IPS-18c (cell line): ENCODE data around the gene EPAS1.
A peak's percentile ranks its signal among the peaks of the same experiment; 100 is the strongest.

ENCODE experiments used
- H3K4me3 ChIP-seq: 2 replicates; pipeline ENCODE4 v1.7.0; 2013; ENCODE audit warnings: low read depth, mild to moderate bottlenecking, low read length, moderate library complexity; ENCODE audit not compliant: insufficient read depth
- H3K9me3 ChIP-seq: one replicate; pipeline ENCODE4 v1.6.1; 2013; ENCODE audit warnings: mild to moderate bottlenecking, low read length, moderate library complexity; ENCODE audit not compliant: control insufficient read depth, insufficient read depth

Gene EPAS1

GRCh38 chr2:46296840-46297545 lies at the start of gene EPAS1:
Gene EPAS1 (plus strand): TSS chr2:46297407. CDS start chr2:46297912, 505 bp downstream.
- Histone ChIP-seq H3K9me3 (no peaks in the 10 kb centered on the region), H3K4me3 (peak within 1 kb of the TSS; percentile 60)

- Histone ChIP-seq H3K9me3 (no peaks in the 10 kb centered on the region), H3K4me3 (no peak overlapping the region)
These were observed 49.0 kb upstream of the EPAS1 start for GRCh38 chr2:46248171-46248570.

DNA sequence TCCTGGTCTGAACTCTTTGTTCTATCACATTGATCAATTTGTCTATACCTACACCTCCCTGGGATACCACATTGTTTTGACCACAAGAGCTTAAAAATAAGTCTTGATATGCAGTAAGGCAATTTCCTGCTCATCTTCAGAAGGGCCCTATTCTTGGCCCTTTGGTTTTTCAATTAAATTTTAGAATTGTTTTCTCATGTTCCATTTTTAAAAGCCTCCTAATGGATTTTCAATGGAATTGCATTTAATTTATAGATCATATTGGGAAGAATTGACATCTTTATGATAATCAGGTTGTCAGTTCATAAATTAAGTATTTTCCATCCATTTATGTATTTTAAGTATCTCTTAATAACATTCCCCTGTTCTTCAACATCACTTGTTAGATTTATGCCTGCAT lies 47.6 kb upstream of the EPAS1 start:
- no peak overlapping the region for H3K4me3 ChIP-seq
- no peaks in the 10 kb centered on the region for H3K9me3 ChIP-seq

DNA sequence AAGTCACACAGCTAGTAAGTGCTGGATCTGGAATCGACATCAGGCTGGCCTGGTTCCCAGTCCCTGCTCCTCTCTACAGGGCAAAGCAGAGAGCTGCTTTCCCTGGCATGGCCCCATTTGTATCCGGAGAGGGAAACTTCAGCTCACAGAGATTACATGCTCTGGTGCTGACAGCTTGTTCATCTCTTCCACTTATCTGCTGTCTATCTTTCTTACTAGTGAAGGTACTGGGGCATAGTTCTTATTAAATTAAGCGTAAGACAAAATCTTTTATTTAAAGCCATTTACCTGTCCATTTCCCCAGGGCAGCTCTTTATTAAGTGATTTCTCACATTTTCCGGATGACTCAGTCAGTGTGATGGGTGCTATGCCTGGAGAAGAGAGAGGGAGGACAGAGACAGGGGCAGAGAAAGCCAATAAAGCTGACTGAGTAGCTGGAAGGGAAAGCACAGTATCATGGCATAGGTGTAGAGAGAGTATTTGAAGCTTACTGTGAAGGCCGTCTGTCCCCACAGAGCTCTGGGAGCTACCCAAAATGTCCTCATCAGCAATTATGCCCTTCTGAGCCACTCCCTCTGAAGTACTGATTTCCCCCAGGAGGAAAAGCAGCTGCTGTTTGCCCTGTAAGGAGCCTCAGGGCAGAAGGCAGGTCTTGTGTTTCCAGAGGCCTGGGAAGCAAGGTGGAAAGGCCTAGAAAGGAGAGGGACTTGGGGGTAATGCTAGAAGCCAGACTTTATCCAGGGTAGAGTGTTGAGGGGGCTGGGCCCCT lies 44.1 kb upstream of the EPAS1 start:
- H3K4me3 ChIP-seq = no peak overlapping the region
- H3K9me3 ChIP-seq = no peaks in the 10 kb centered on the region

GRCh38 chr2:46254474-46254873 lies 42.7 kb upstream of the EPAS1 start:
- Histone ChIP-seq H3K4me3 (no peak overlapping the region), H3K9me3 (no peaks in the 10 kb centered on the region)

DNA sequence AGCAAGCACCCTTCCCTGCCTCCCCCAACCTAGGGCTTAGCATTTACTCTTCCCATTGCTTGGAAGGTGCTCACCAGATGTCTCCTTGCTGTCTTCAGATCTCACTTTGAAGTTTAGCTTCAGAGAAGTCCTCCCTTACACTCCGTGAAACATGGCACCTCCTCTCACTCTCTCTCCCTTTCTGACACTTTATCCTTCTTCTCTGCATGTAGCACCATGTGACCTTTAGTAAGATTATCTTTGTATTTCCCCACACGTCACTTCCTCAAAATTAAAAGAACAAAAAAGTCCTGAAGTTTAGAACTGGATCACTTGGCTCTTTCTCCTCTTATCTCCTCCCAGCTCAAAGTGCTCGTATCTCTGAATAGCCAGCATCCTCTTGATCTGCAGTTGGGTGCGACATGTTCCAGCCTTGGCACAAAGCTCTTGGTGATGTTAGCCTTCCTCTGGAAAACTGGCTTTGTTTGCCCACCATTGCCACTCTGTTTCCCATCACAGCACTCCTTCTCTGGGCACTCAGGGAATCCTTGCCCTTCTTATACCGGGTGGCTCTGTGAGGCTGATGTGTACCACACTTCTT lies 40.6 kb upstream of the EPAS1 start:
- Histone ChIP-seq H3K4me3 (no peak overlapping the region), H3K9me3 (no peaks in the 10 kb centered on the region)

- Histone ChIP-seq H3K4me3 (no peak overlapping the region), H3K9me3 (no peaks in the 10 kb centered on the region)
These were observed 39.7 kb upstream of the EPAS1 start for GRCh38 chr2:46257476-46257875.

- no peak overlapping the region for H3K4me3 ChIP-seq
- no peaks in the 10 kb centered on the region for H3K9me3 ChIP-seq
These were observed 39.2 kb upstream of the EPAS1 start for GRCh38 chr2:46257980-46258379.

DNA sequence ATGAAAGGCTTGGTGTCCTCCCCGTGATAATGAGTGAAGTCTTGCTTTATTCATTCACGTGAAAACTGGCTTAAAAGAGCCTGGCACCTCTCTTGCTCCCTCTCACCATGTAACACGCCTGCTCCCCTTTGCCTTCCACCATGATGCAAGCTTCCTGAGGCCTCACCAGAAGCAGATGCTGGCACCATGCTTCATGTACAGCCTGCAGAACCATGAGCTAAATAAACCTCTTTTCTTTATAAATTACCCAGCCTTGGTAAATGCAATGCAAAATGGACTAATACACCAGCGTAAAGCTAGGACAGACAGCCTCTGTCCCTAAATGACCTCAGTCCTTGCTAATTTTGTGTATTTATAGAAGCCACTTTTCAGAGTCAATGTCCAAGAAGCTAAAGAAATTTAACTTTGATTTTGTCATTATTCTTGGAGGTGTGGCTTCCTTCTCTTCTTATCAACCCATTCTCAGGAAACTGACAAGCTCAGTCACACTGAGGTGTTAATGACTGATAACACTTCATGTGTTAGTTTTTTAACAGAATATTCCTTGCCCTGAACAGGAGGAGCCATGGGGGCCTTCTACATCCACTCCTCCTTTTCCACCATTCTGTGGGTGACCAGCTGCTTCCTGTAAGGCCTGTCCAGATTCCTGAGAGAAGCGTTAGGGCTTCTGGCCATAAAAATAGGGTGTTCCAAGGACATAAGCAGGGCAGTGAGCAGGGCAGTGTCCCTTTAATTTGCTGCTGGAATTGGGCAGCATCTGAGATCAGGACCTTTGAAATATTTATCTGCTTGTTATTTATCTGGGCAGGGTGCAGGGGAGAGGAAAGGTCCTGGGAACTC lies 38.0 kb upstream of the EPAS1 start:
- Histone ChIP-seq H3K4me3 (no peak overlapping the region), H3K9me3 (no peaks in the 10 kb centered on the region)

DNA sequence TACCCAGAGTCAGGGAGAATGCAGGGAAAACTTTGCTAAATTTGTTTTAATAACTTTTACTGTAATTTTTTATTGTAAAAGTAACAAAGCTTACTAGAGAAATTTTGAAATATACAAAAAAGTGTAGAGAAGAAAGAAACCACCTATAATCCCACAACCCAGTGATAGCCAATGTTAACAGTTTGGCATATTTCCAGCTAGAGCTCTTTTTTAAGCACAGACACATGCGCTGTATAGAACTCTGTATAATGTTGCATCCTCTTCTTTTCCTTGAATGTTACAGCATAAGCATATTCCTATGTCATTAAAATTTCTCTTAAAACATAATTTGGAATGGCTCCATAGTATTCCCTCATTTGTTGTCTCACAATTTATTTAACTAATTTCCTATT lies 37.4 kb upstream of the EPAS1 start:
- no peak overlapping the region for H3K4me3 ChIP-seq
- no peaks in the 10 kb centered on the region for H3K9me3 ChIP-seq

DNA sequence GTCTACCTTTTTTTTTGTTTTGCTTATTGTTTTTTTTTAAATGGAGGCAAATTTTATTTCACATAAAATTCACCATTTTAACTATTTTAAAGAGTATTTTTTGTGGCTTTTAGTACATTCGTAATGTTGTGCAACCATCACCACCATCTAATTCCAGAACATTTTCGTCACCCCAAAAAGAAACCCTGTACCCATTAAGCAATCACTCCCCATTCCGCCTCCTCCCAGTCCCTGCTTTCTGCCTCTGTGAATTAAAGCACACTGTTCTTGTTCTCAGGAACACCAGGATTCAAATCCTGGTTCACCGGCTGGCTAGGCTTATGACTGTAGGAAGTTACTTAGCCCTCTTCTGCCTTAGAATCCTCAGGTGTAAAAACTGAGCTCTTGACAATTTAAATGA lies 36.9 kb upstream of the EPAS1 start:
- no peak overlapping the region for H3K4me3 ChIP-seq
- H3K9me3 ChIP-seq = no peaks in the 10 kb centered on the region

DNA sequence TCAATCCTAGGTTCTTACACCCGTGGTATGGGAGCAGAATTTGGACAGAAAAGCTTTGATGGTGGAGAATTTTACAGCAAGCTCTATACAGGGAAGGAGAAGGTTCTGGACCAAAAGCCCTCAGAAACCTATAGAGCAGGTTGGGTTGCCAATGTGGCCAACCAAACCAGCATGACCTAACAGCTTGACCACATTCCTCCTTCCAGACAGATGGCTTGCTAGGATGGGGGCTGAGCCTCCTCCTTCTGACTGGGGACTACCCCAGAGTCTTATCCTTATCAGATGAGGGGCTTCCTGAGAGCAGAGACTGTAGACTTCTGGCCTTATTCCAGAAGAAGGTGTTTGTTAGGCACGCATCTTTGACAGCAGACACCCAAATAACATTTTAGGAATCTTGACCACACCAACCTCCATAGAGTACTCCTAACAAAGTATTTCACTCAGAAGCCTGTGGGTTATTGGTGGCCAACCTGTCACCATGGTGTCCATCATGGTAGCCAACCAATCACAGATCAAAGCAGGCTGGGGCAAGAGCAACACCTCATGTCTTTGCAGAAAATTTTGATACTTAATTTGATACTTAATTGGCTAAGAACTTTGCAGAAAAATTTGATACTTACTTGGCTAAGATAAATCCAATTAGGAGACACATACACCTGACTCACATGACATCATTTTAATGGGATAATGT lies 34.8 kb upstream of the EPAS1 start:
- H3K9me3 ChIP-seq = no peaks in the 10 kb centered on the region

GRCh38 chr2:46263347-46263746 lies 33.9 kb upstream of the EPAS1 start:
- Histone ChIP-seq H3K9me3 (no peaks in the 10 kb centered on the region), H3K4me3 (no peak overlapping the region)

More for the DNA sequence above, 34.8 kb upstream of the EPAS1 start:
- H3K4me3 ChIP-seq = no peak overlapping the region

- Histone ChIP-seq H3K4me3 (no peak overlapping the region), H3K9me3 (no peaks in the 10 kb centered on the region)
These were observed 32.8 kb upstream of the EPAS1 start for GRCh38 chr2:46264447-46264846.

DNA sequence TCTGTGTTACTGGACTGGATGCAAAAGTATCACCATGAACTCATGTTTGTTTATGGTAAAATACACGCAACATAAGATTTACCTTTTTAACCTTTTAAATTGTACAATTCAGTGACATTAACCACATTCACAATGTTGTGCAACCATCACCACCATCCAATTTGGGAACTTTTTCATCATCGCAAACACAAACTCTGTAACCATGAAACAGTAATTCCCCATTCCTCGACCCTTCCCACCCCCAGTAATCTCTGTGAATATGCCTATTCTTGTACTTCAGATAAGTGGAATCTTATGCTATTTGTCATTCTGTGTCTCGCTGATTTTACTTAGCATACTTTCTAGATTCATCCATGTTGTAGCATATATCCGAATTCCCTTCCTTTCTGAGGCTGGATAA lies 31.1 kb upstream of the EPAS1 start:
- Histone ChIP-seq H3K9me3 (no peaks in the 10 kb centered on the region), H3K4me3 (no peak overlapping the region)

DNA sequence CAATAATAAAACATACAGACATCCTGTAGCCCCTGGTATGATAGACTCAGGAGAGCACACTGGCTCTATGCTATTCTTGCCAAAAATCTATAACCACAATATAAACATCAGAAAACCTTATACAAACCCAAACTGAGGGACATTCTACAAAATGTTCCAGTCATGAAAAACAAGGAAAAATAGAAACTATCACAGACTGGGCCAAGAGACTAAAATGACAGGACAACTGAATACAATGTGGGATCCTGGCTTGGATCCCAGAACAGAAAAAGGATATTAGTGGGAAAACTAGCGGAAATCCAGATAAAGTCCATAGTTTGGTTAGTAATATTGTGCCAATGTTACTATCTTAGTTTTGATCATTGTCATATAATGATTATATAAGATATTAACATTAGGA lies 29.6 kb upstream of the EPAS1 start:
- H3K9me3 ChIP-seq = peaks cover 2% of the 10 kb centered on the region

DNA sequence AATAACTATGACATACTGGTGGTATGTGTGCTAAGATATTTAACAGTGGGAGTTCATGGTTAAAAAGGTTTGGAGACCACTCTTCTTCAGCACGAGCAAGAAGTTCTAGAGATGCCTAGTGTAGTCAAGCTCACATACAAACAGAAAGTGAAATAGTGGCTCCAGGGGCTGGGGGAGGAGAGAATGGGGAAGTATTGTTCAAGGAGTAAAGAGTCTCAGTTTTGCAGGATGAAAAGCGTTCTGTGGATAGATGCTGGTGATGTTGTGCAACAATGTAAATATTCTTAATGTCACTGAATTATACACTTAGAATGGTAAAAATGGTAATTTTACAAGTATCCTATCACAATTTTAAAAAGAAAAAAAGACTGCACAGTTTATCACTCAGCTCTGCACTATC lies 29.0 kb upstream of the EPAS1 start:
- Histone ChIP-seq H3K4me3 (no peak overlapping the region), H3K9me3 (peaks cover 2% of the 10 kb centered on the region)

More for the DNA sequence above, 29.6 kb upstream of the EPAS1 start:
- H3K4me3 ChIP-seq = no peak overlapping the region
